ENCODE results near the gene MTHFD1L.

DNA sequence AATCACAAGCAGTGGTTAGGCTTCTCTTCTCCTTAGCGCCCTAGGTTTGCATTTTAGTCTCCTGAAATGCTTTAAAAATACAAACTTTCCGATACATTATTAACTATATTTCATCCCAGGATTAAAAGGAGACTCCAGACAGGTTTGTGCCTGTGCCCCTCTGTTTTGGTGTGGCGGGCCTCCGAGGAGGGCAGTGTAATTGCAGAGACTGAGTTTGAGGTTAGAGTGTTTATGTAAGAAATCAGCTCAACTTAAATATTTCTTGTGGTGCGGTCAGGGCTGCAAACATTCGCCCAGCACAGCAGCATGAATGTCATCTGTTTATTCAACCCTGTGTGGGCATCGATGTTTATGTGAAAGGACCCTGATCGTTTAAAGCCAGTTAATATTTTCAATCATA is 243.9 kb downstream of the MTHFD1L start:
- TF ChIP-seq RAD21 (IDR thresholded peaks at IDR 0.05; ENCODE audit: low read length) (0 out of 2 replicates have a peak, but pooled peaks have one; percentile 4), MAZ (IDR thresholded peaks at IDR 0.05; ENCODE audit: borderline replicate concordance, low read depth, low read length) (0 out of 2 replicates have a peak, but pooled peaks have one; percentile 23), CEBPB (IDR thresholded peaks at IDR 0.05; ENCODE audit: low read depth, low read length) (no peak), SMC3 (IDR thresholded peaks at IDR 0.05; ENCODE audit: low read depth, low read length) (no peak), MXI1 (IDR thresholded peaks at IDR 0.05; ENCODE audit: borderline replicate concordance, low read depth, low read length) (no peak), RFX5 (IDR thresholded peaks at IDR 0.05; ENCODE audit: low read depth, low read length) (no peak), FOS (IDR thresholded peaks at IDR 0.05; ENCODE audit: low read depth, low read length) (no peak), POLR2A (IDR thresholded peaks at IDR 0.05; ENCODE audit: low read depth, low read length) (no peak), NFE2L2 (IDR thresholded peaks at IDR 0.05; ENCODE audit: low read depth, low read length) (no peak)
- TF ChIP-seq, protein P1, sequence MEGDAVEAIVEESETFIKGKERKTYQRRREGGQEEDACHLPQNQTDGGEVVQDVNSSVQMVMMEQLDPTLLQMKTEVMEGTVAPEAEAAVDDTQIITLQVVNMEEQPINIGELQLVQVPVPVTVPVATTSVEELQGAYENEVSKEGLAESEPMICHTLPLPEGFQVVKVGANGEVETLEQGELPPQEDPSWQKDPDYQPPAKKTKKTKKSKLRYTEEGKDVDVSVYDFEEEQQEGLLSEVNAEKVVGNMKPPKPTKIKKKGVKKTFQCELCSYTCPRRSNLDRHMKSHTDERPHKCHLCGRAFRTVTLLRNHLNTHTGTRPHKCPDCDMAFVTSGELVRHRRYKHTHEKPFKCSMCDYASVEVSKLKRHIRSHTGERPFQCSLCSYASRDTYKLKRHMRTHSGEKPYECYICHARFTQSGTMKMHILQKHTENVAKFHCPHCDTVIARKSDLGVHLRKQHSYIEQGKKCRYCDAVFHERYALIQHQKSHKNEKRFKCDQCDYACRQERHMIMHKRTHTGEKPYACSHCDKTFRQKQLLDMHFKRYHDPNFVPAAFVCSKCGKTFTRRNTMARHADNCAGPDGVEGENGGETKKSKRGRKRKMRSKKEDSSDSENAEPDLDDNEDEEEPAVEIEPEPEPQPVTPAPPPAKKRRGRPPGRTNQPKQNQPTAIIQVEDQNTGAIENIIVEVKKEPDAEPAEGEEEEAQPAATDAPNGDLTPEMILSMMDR (conservative IDR thresholded peaks at IDR 0.05; ENCODE audit: low read depth, low read length) = no peak
- TF ChIP-seq, protein P2, sequence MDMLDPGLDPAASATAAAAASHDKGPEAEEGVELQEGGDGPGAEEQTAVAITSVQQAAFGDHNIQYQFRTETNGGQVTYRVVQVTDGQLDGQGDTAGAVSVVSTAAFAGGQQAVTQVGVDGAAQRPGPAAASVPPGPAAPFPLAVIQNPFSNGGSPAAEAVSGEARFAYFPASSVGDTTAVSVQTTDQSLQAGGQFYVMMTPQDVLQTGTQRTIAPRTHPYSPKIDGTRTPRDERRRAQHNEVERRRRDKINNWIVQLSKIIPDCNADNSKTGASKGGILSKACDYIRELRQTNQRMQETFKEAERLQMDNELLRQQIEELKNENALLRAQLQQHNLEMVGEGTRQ (IDR thresholded peaks at IDR 0.05; ENCODE audit: low read depth, low read length) = no peak
- TF ChIP-seq, protein P3, sequence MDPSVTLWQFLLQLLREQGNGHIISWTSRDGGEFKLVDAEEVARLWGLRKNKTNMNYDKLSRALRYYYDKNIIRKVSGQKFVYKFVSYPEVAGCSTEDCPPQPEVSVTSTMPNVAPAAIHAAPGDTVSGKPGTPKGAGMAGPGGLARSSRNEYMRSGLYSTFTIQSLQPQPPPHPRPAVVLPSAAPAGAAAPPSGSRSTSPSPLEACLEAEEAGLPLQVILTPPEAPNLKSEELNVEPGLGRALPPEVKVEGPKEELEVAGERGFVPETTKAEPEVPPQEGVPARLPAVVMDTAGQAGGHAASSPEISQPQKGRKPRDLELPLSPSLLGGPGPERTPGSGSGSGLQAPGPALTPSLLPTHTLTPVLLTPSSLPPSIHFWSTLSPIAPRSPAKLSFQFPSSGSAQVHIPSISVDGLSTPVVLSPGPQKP (IDR thresholded peaks at IDR 0.05; ENCODE audit: borderline replicate concordance, low read depth, low read length) = no peak
